Suprapubic skin (tissue), 4 donors: ENCODE results near the gene ETS1.

Source experiments
- POLR2A ChIP-seq, 2 donors: fragments of 450-650 bp; IDR thresholded peaks; one replicate each; pipeline ENCODE4 v1.6.1; 2017; ENCODE audit warnings: antibody characterized with exemption in 2 of 2, mild to moderate bottlenecking in 2 of 2, moderate library complexity in 2 of 2
- POLR2AphosphoS5 ChIP-seq, 3 donors: sonication (generic); formaldehyde crosslinking; IDR thresholded peaks; one replicate each; pipeline ENCODE4 v1.6.1; 2017; ENCODE audit warnings: antibody characterized with exemption in 3 of 3
- TF ChIP-seq, protein P1 (sequence below), 2 donors: fragments of 200-600 bp in 1 of 2; fragments of 450-650 bp in 1 of 2; sonication (generic) in 1 of 2; IDR thresholded peaks; one replicate each; pipeline ENCODE4 v1.5.1; 2016 to 2019; ENCODE audit warnings: antibody characterized with exemption in 2 of 2, mild to moderate bottlenecking in 1 of 2, moderate library complexity in 1 of 2

DNA sequence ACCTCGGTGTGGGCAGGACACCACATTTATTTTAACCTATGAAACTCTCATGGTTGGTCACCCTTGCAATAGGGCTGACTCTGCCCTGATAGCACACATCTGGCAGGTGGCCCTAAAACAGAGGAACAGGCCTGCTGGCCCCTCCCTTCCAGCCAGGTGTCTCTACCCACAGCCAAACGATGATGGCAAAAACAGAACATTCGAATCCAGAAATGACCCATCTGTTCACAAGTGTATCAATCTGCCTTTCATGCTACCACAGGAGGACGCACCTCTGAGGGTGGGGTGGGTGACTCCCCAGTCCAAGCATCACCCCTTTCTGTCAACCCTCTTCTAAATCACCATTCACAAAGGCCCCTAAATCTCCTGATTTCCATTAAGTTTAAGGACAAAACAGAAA, 118.1 kb downstream of the ETS1 start:
- TF ChIP-seq, protein P1, sequence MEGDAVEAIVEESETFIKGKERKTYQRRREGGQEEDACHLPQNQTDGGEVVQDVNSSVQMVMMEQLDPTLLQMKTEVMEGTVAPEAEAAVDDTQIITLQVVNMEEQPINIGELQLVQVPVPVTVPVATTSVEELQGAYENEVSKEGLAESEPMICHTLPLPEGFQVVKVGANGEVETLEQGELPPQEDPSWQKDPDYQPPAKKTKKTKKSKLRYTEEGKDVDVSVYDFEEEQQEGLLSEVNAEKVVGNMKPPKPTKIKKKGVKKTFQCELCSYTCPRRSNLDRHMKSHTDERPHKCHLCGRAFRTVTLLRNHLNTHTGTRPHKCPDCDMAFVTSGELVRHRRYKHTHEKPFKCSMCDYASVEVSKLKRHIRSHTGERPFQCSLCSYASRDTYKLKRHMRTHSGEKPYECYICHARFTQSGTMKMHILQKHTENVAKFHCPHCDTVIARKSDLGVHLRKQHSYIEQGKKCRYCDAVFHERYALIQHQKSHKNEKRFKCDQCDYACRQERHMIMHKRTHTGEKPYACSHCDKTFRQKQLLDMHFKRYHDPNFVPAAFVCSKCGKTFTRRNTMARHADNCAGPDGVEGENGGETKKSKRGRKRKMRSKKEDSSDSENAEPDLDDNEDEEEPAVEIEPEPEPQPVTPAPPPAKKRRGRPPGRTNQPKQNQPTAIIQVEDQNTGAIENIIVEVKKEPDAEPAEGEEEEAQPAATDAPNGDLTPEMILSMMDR (IDR thresholded peaks at IDR 0.05): no peak
- TF ChIP-seq POLR2A (IDR thresholded peaks at IDR 0.05) (no peak), POLR2AphosphoS5 (IDR thresholded peaks at IDR 0.05) (no peak)
